ENCODE results near the gene RILPL2. TPM values are rescaled to one million over a fixed set of nuclear protein-coding genes. Genes with fewer than 3 reads are reported as not detected.
"Not testable (repeated sequence)": the region's sequence is repeated elsewhere in the genome, so short reads cannot be mapped to it uniquely, and the experiment has no call there.

Gene RILPL2
- total RNA-seq = 1 to 10 TPM; 8.9 to 9.0 TPM

GRCh38 chr12:123436017-123436964 is at the start of gene RILPL2:
RILPL2 (minus strand) TSS chr12:123436684; CDS start chr12:123436420, 264 bp downstream.
- Mint-ChIP-seq H3K4me1 (peaks cover 49% of the 10 kb centered on the region), H3K27ac (peak within 1 kb of the TSS; percentile 96), H3K27me3 (no peaks in the 10 kb centered on the region), H3K36me3 (ENCODE audit: low read depth) (peaks cover 26% of the 10 kb centered on the region), H3K4me3 (peak within 1 kb of the TSS; percentile 97), H3K9me3 (no peaks in the 10 kb centered on the region)
- ChIA-PET POLR2A (interaction anchor here (0.7 to 5.4 kb wide), 14 partner anchors 8 to 911 kb away, joined by 3 to 58 read pairs (median 5); partner anchors contain the start of genes KMT5A, SBNO1, SNRNP35 and TMED2), CTCF (interaction anchor here (1.0 to 2.4 kb wide), 5 partner anchors 12 to 71 kb away, joined by 3 to 7 read pairs (median 4); no protein-coding TSS in a partner anchor)
- peak; percentile 93 for DNase-seq

GRCh38 chr12:123485756-123486155 is 49.3 kb upstream of the RILPL2 start:
- no peak overlapping the region for H3K4me3 Mint-ChIP-seq
- POLR2A ChIA-PET = no interaction called here
- H3K4me1 Mint-ChIP-seq = peaks cover 15% of the 10 kb centered on the region
- CTCF ChIA-PET = no interaction called here
- H3K27ac Mint-ChIP-seq = no peak overlapping the region
- no peak for DNase-seq
- H3K9me3 Mint-ChIP-seq = no peaks in the 10 kb centered on the region
- no peaks in the 10 kb centered on the region for H3K36me3 Mint-ChIP-seq (ENCODE audit: low read depth)
- H3K27me3 Mint-ChIP-seq = no peaks in the 10 kb centered on the region

GRCh38 chr12:123483602-123484248 is 47.2 kb upstream of the RILPL2 start:
- H3K36me3 Mint-ChIP-seq (ENCODE audit: low read depth) = no peaks in the 10 kb centered on the region
- H3K27me3 Mint-ChIP-seq = no peaks in the 10 kb centered on the region
- no peak overlapping the region for H3K4me3 Mint-ChIP-seq
- POLR2A ChIA-PET = no interaction called here
- no peak overlapping the region for H3K27ac Mint-ChIP-seq
- H3K9me3 Mint-ChIP-seq = no peaks in the 10 kb centered on the region
- no peak for DNase-seq
- CTCF ChIA-PET = interaction anchor here (0.7 kb wide), 1 partner anchor 15 kb away, joined by 3 read pairs; no protein-coding TSS in a partner anchor
- peaks cover 16% of the 10 kb centered on the region for H3K4me1 Mint-ChIP-seq

GRCh38 chr12:123482876-123483275 is 46.4 kb upstream of the RILPL2 start:
- H3K27me3 Mint-ChIP-seq = no peaks in the 10 kb centered on the region
- no peaks in the 10 kb centered on the region for H3K36me3 Mint-ChIP-seq (ENCODE audit: low read depth)
- POLR2A ChIA-PET = no interaction called here
- H3K27ac Mint-ChIP-seq = no peak overlapping the region
- H3K4me3 Mint-ChIP-seq = no peak overlapping the region
- peaks cover 16% of the 10 kb centered on the region for H3K4me1 Mint-ChIP-seq
- DNase-seq = no peak
- CTCF ChIA-PET = interaction anchor here (0.7 to 1.7 kb wide), 2 partner anchors 14 to 23 kb away, joined by 3 to 5 read pairs; no protein-coding TSS in a partner anchor
- no peaks in the 10 kb centered on the region for H3K9me3 Mint-ChIP-seq

GRCh38 chr12:123481251-123481650 is 44.8 kb upstream of the RILPL2 start:
- H3K36me3 Mint-ChIP-seq (ENCODE audit: low read depth); H3K9me3 Mint-ChIP-seq; H3K4me3 Mint-ChIP-seq; DNase-seq; H3K27ac Mint-ChIP-seq; CTCF ChIA-PET; H3K27me3 Mint-ChIP-seq: not testable (repeated sequence)
- POLR2A ChIA-PET = interaction anchor here (0.7 kb wide), 1 partner anchor 187 kb away, joined by 3 read pairs; no protein-coding TSS in a partner anchor
- peaks cover 16% of the 10 kb centered on the region for H3K4me1 Mint-ChIP-seq

GRCh38 chr12:123479442-123480180 is 43.1 kb upstream of the RILPL2 start:
- Mint-ChIP-seq H3K9me3 (no peaks in the 10 kb centered on the region), H3K36me3 (ENCODE audit: low read depth) (no peaks in the 10 kb centered on the region), H3K4me3 (no peak overlapping the region), H3K27ac (no peak overlapping the region), H3K27me3 (no peaks in the 10 kb centered on the region), H3K4me1 (peaks cover 23% of the 10 kb centered on the region)
- ChIA-PET POLR2A (no interaction called here), CTCF (no interaction called here)
- DNase-seq = no peak

GRCh38 chr12:123478762-123479161 is 42.3 kb upstream of the RILPL2 start:
- Mint-ChIP-seq H3K4me3 (no peak overlapping the region), H3K27ac (no peak overlapping the region), H3K36me3 (ENCODE audit: low read depth) (no peaks in the 10 kb centered on the region), H3K27me3 (no peaks in the 10 kb centered on the region), H3K9me3 (no peaks in the 10 kb centered on the region), H3K4me1 (peaks cover 17% of the 10 kb centered on the region)
- CTCF ChIA-PET = no interaction called here
- POLR2A ChIA-PET = no interaction called here
- no peak for DNase-seq

GRCh38 chr12:123478069-123478468 is 41.6 kb upstream of the RILPL2 start:
- H3K36me3 Mint-ChIP-seq (ENCODE audit: low read depth) = no peaks in the 10 kb centered on the region
- H3K4me1 Mint-ChIP-seq = peaks cover 14% of the 10 kb centered on the region
- no peak for DNase-seq
- ChIA-PET CTCF (interaction anchor here (0.6 to 1.4 kb wide), 2 partner anchors 104 to 409 kb away, joined by 3 read pairs; no protein-coding TSS in a partner anchor), POLR2A (no interaction called here)
- no peak overlapping the region for H3K27ac Mint-ChIP-seq
- H3K9me3 Mint-ChIP-seq = no peaks in the 10 kb centered on the region
- no peak overlapping the region for H3K4me3 Mint-ChIP-seq
- no peaks in the 10 kb centered on the region for H3K27me3 Mint-ChIP-seq

- CTCF ChIA-PET = no interaction called here
- POLR2A ChIA-PET = no interaction called here
- peaks cover 5% of the 10 kb centered on the region for H3K36me3 Mint-ChIP-seq (ENCODE audit: low read depth)
- H3K27ac Mint-ChIP-seq = peak overlapping the region; percentile 56
- H3K27me3 Mint-ChIP-seq = no peaks in the 10 kb centered on the region
- DNase-seq = no peak
- H3K4me1 Mint-ChIP-seq = peaks cover 14% of the 10 kb centered on the region
- H3K9me3 Mint-ChIP-seq = no peaks in the 10 kb centered on the region
- no peak overlapping the region for H3K4me3 Mint-ChIP-seq
These were observed 38.8 kb upstream of the RILPL2 start for GRCh38 chr12:123475246-123475703.

- Mint-ChIP-seq H3K27me3 (no peaks in the 10 kb centered on the region), H3K36me3 (ENCODE audit: low read depth) (peaks cover 7% of the 10 kb centered on the region), H3K9me3 (no peaks in the 10 kb centered on the region), H3K27ac (peak overlapping the region; percentile 44), H3K4me3 (no peak overlapping the region), H3K4me1 (peaks cover 13% of the 10 kb centered on the region)
- ChIA-PET CTCF (no interaction called here), POLR2A (interaction anchor here (0.9 to 1.0 kb wide), 2 partner anchors 17 to 109 kb away, joined by 3 to 4 read pairs; partner anchors contain the start of gene SNRNP35)
- no peak for DNase-seq
These were observed 38.2 kb upstream of the RILPL2 start for GRCh38 chr12:123474485-123475245.

- ChIA-PET CTCF (interaction anchor here (0.9 kb wide), 1 partner anchor 13 kb away, joined by 3 read pairs; no protein-coding TSS in a partner anchor), POLR2A (no interaction called here)
- Mint-ChIP-seq H3K27ac (no peak overlapping the region), H3K9me3 (no peaks in the 10 kb centered on the region), H3K4me1 (peaks cover 13% of the 10 kb centered on the region), H3K27me3 (no peaks in the 10 kb centered on the region), H3K4me3 (no peak overlapping the region), H3K36me3 (ENCODE audit: low read depth) (peaks cover 15% of the 10 kb centered on the region)
- DNase-seq = no peak
These were observed 36.0 kb upstream of the RILPL2 start for GRCh38 chr12:123472438-123472849.

All from activated CD4-positive, alpha-beta memory T cell treated with anti-CD3 and anti-CD28 coated beads, Interleukin-2, amount 10 ng/mL, durations not matched to agents 7 days and 5 days (primary cell).